ENCODE results near the gene TNFSF13B. TPM values are rescaled to one million over a fixed set of nuclear protein-coding genes. Genes with fewer than 3 reads are reported as not detected.
"Not testable (repeated sequence)": the region's sequence is repeated elsewhere in the genome, so short reads cannot be mapped to it uniquely, and the experiment has no call there.

Gene TNFSF13B
- total RNA-seq, 4 donors from 2014 or later, result 0.29 to 3.7 (median 2.1) TPM; not detected in 1

- DNase-seq, result no peak
- H3K27me3 ChIP-seq, result no peaks in the 10 kb centered on the region
- no peak overlapping the region for H3K27ac ChIP-seq
- no peak for TF ChIP-seq CTCF (IDR thresholded peaks at IDR 0.05)
- TF ChIP-seq POLR2A (IDR thresholded peaks at IDR 0.05), result no peak
- no peaks in the 10 kb centered on the region for H3K9me3 ChIP-seq
- intact Hi-C loops (cut with DNase I; ENCODE audit: low total_unique reads), result no loop called here
- no peaks in the 10 kb centered on the region for H3K4me1 ChIP-seq
- H3K36me3 ChIP-seq, result no peaks in the 10 kb centered on the region
- H3K4me3 ChIP-seq, result no peak overlapping the region
Observed at GRCh38 chr13:108297114-108297513, 27.6 kb downstream of the TNFSF13B start.

- no peak for DNase-seq
- intact Hi-C loops (cut with DNase I; ENCODE audit: low total_unique reads), result no loop called here
- Histone ChIP-seq H3K27me3 (no peaks in the 10 kb centered on the region), H3K4me1 (no peaks in the 10 kb centered on the region), H3K27ac (no peak overlapping the region), H3K36me3 (no peaks in the 10 kb centered on the region), H3K9me3 (no peaks in the 10 kb centered on the region), H3K4me3 (no peak overlapping the region)
- TF ChIP-seq POLR2A (IDR thresholded peaks at IDR 0.05), result no peak
- TF ChIP-seq CTCF (IDR thresholded peaks at IDR 0.05), result no peak
Observed at GRCh38 chr13:108302279-108302678, 32.8 kb downstream of the TNFSF13B start.

GRCh38 chr13:108304170-108305016 is 34.9 kb downstream of the TNFSF13B start:
- Histone ChIP-seq H3K9me3 (no peaks in the 10 kb centered on the region), H3K4me3 (no peak overlapping the region), H3K36me3 (no peaks in the 10 kb centered on the region), H3K4me1 (no peaks in the 10 kb centered on the region), H3K27ac (no peak overlapping the region), H3K27me3 (no peaks in the 10 kb centered on the region)
- TF ChIP-seq POLR2A (IDR thresholded peaks at IDR 0.05), result no peak
- intact Hi-C loops (cut with DNase I; ENCODE audit: low total_unique reads), result no loop called here
- no peak for DNase-seq

GRCh38 chr13:108305655-108306054 is 36.1 kb downstream of the TNFSF13B start:
- intact Hi-C loops (cut with DNase I; ENCODE audit: low total_unique reads), result no loop called here
- H3K4me1 ChIP-seq, result no peaks in the 10 kb centered on the region
- H3K27ac ChIP-seq, result no peak overlapping the region
- no peaks in the 10 kb centered on the region for H3K36me3 ChIP-seq
- no peak overlapping the region for H3K4me3 ChIP-seq
- DNase-seq, result no peak
- TF ChIP-seq CTCF (IDR thresholded peaks at IDR 0.05) (no peak), POLR2A (IDR thresholded peaks at IDR 0.05) (no peak)
- no peaks in the 10 kb centered on the region for H3K9me3 ChIP-seq
- H3K27me3 ChIP-seq, result no peaks in the 10 kb centered on the region

GRCh38 chr13:108306860-108307259 is 37.3 kb downstream of the TNFSF13B start:
- H3K36me3 ChIP-seq, result no peaks in the 10 kb centered on the region
- no peaks in the 10 kb centered on the region for H3K9me3 ChIP-seq
- no peaks in the 10 kb centered on the region for H3K27me3 ChIP-seq
- DNase-seq, result no peak
- no peaks in the 10 kb centered on the region for H3K4me1 ChIP-seq
- no peak for TF ChIP-seq POLR2A (IDR thresholded peaks at IDR 0.05)
- no peak for TF ChIP-seq CTCF (IDR thresholded peaks at IDR 0.05)
- intact Hi-C loops (cut with DNase I; ENCODE audit: low total_unique reads), result no loop called here
- H3K27ac ChIP-seq, result no peak overlapping the region
- H3K4me3 ChIP-seq, result no peak overlapping the region

GRCh38 chr13:108311596-108311995 is 42.1 kb downstream of the TNFSF13B start:
- H3K9me3 ChIP-seq; H3K4me1 ChIP-seq; intact Hi-C loops (cut with DNase I; ENCODE audit: low total_unique reads); H3K4me3 ChIP-seq; H3K36me3 ChIP-seq; H3K27me3 ChIP-seq; DNase-seq; H3K27ac ChIP-seq: not testable (repeated sequence)

Data from uterus (tissue), 4 donors.